Bone marrow (tissue), 2 donors: Measurements from ENCODE around the gene FCN2.
A peak's percentile ranks its signal among the peaks of the same experiment; 100 is the strongest.

Source experiments
- DNase-seq, 2 donors: peaks; one replicate each; lab custom pipeline; 2025; lab: John Stamatoyannopoulos, UW

Gene FCN2

GRCh38 chr9:134912126-134912840, 31.7 kb downstream of the FCN2 start:
- no peak for DNase-seq

- no peak for DNase-seq
Measured at GRCh38 chr9:134913041-134913712, 32.6 kb downstream of the FCN2 start.

- DNase-seq = no peak
Measured at GRCh38 chr9:134913713-134914500, 33.3 kb downstream of the FCN2 start.

GRCh38 chr9:134914501-134914834, 33.9 kb downstream of the FCN2 start:
- DNase-seq = no peak

GRCh38 chr9:134915046-134915985, 34.7 kb downstream of the FCN2 start:
- DNase-seq = no peak

GRCh38 chr9:134916161-134916665, 35.6 kb downstream of the FCN2 start:
- DNase-seq = no peak

GRCh38 chr9:134917431-134918373, 37.1 kb downstream of the FCN2 start, which contains the start of gene FCN1:
TSS of gene FCN1 (minus strand) at chr9:134917912. CDS start at chr9:134917871, 41 bp downstream.
- DNase-seq = peak in 1 of 2 donors; percentile 32

- DNase-seq = no peak
Measured at GRCh38 chr9:134918646-134919045, 38.0 kb downstream of the FCN2 start.

GRCh38 chr9:134919303-134919702, 38.7 kb downstream of the FCN2 start:
- DNase-seq = no peak

- peak; percentile 17 to 21 for DNase-seq
Measured at GRCh38 chr9:134922066-134922931, 41.7 kb downstream of the FCN2 start.

GRCh38 chr9:134922932-134923240, 42.3 kb downstream of the FCN2 start:
- DNase-seq = peak in 1 of 2 donors; percentile 36

GRCh38 chr9:134923466-134923865, 42.9 kb downstream of the FCN2 start:
- DNase-seq = no peak

- no peak for DNase-seq
Measured at GRCh38 chr9:134925011-134925511, 44.5 kb downstream of the FCN2 start.

- DNase-seq = no peak
Measured at GRCh38 chr9:134928436-134929192, 48.0 kb downstream of the FCN2 start.

GRCh38 chr9:134929193-134930158, 48.9 kb downstream of the FCN2 start:
- DNase-seq = peak; percentile 26 to 86

- no peak for DNase-seq
Measured at GRCh38 chr9:134930398-134930797, 49.8 kb downstream of the FCN2 start.

- no peak for DNase-seq
Measured at GRCh38 chr9:134932171-134932570, 51.6 kb downstream of the FCN2 start.
